WTC11 (cell line): ENCODE results near the gene LIPM. TPM values are rescaled to one million over a fixed set of nuclear protein-coding genes. Genes with fewer than 3 reads are reported as not detected.

ENCODE experiments used
- ATAC-seq: fragments of 200-7000 bp; cut with Tn5 transposase; 2 replicates; pipeline ENCODE4 v1.10.0; 2021; ENCODE audit warnings: mild to moderate bottlenecking, moderate library complexity
- CTCF ChIA-PET: fragments of 300-600 bp; sonication (Branson Sonifier 250); formaldehyde crosslinking; loops from one replicate; lab custom pipeline; 2021; ENCODE audit warnings: antibody characterized with exemption; lab: Charles Lee
- POLR2A ChIA-PET: fragments of 350-600 bp; sonication (Branson Sonifier 250); formaldehyde crosslinking; loops from one replicate; lab custom pipeline; 2021; ENCODE audit warnings: antibody characterized with exemption; lab: Charles Lee
- DNase-seq: peaks from one replicate; pipeline ENCODE4 v3.0.0; 2021; ENCODE audit warnings: low spot score
- H3K27ac Mint-ChIP-seq: 2 replicates; pipeline ENCODE4 v1.8.0; 2021; ENCODE audit warnings: mixed read lengths
- H3K27me3 Mint-ChIP-seq: 2 replicates; pipeline ENCODE4 v1.8.0; 2021; ENCODE audit warnings: low read depth, mild to moderate bottlenecking, moderate library complexity, mixed read lengths
- H3K36me3 Mint-ChIP-seq: 2 replicates; pipeline ENCODE4 v1.8.0; 2021; ENCODE audit warnings: mixed read lengths
- H3K4me1 Mint-ChIP-seq: 2 replicates; pipeline ENCODE4 v1.8.0; 2022; ENCODE audit warnings: mixed read lengths
- H3K4me3 Mint-ChIP-seq: 2 replicates; pipeline ENCODE4 v1.8.0; 2021; ENCODE audit warnings: mild to moderate bottlenecking, moderate library complexity, mixed read lengths
- H3K9me3 Mint-ChIP-seq: 2 replicates; pipeline ENCODE4 v1.8.0; 2021; ENCODE audit warnings: mixed read lengths
- GTF2I ChIP-seq: fragments of 250-450 bp; sonication (Bioruptor Pico); conservative IDR thresholded peaks from 2 replicates; pipeline ENCODE4 v1.4.0; 2021; ENCODE audit warnings: mild to moderate bottlenecking
- JUN ChIP-seq: sonication (generic); formaldehyde crosslinking; IDR thresholded peaks from 2 replicates; pipeline ENCODE4 v1.8.0; 2023; ENCODE audit warnings: mild to moderate bottlenecking, missing genetic modification reagents
- KAT7 ChIP-seq: sonication (generic); formaldehyde crosslinking; IDR thresholded peaks from 2 replicates; pipeline ENCODE4 v1.8.1; 2023; ENCODE audit warnings: missing genetic modification reagents, mild to moderate bottlenecking, borderline replicate concordance
- NR1H2 ChIP-seq: sonication (generic); formaldehyde crosslinking; IDR thresholded peaks from 2 replicates; pipeline ENCODE4 v1.9.0; 2021; ENCODE audit warnings: mild to moderate bottlenecking, moderate library complexity, missing genetic modification reagents
- OVOL2 ChIP-seq: fragments of 250-450 bp; sonication (Bioruptor Pico); IDR thresholded peaks from 2 replicates; pipeline ENCODE4 v1.9.0; 2021; ENCODE audit warnings: mild to moderate bottlenecking, borderline replicate concordance
- SMAD3 ChIP-seq: sonication (generic); formaldehyde crosslinking; IDR thresholded peaks from 2 replicates; pipeline ENCODE4 v1.8.0; 2022; ENCODE audit warnings: missing genetic modification reagents, mild to moderate bottlenecking, borderline replicate concordance
- SOX15 ChIP-seq: fragments of 250-450 bp; sonication (Bioruptor Pico); IDR thresholded peaks from 2 replicates; pipeline ENCODE4 v1.9.0; 2021; ENCODE audit warnings: mild to moderate bottlenecking
- ZNF219 ChIP-seq: sonication (generic); formaldehyde crosslinking; IDR thresholded peaks from 2 replicates; pipeline ENCODE4 v1.8.0; 2023; ENCODE audit warnings: missing genetic modification reagents, mild to moderate bottlenecking, borderline replicate concordance
- ZNF232 ChIP-seq: sonication (generic); formaldehyde crosslinking; IDR thresholded peaks from 2 replicates; pipeline ENCODE4 v1.8.0; 2022; ENCODE audit warnings: mild to moderate bottlenecking, missing genetic modification reagents
- ZNF416 ChIP-seq: fragments of 250-450 bp; sonication (Bioruptor Pico); IDR thresholded peaks from 2 replicates; pipeline ENCODE4 v1.9.0; 2021; ENCODE audit warnings: mild to moderate bottlenecking, inconsistent platforms
- total RNA-seq: library from RNA; stranded (reverse); gene quantifications from 3 replicates; pipeline ENCODE4 v1.2.3, GENCODE V29; 2021
- TF ChIP-seq, protein P1 (sequence below): sonication (generic); formaldehyde crosslinking; IDR thresholded peaks from 2 replicates; pipeline ENCODE4 v1.8.1; 2022; ENCODE audit warnings: missing genetic modification reagents, borderline replicate concordance
- TF ChIP-seq, protein P2 (sequence below): sonication (generic); formaldehyde crosslinking; IDR thresholded peaks from 2 replicates; pipeline ENCODE4 v1.8.0; 2022; ENCODE audit warnings: mild to moderate bottlenecking, missing genetic modification reagents
- TF ChIP-seq, protein P3 (sequence below): fragments of 250-450 bp; sonication (Bioruptor Pico); IDR thresholded peaks from 2 replicates; pipeline ENCODE4 v1.9.0; 2021; ENCODE audit warnings: mild to moderate bottlenecking, borderline replicate concordance
- TF ChIP-seq, protein P4 (sequence below): sonication (generic); formaldehyde crosslinking; IDR thresholded peaks from 2 replicates; pipeline ENCODE4 v1.8.0; 2022; ENCODE audit warnings: missing genetic modification reagents
- TF ChIP-seq, protein P5 (sequence below): sonication (generic); formaldehyde crosslinking; IDR thresholded peaks from 2 replicates; pipeline ENCODE4 v1.8.1; 2023; ENCODE audit warnings: mild to moderate bottlenecking, missing genetic modification reagents, borderline replicate concordance
- TF ChIP-seq, protein P6 (sequence below): fragments of 250-450 bp; sonication (Bioruptor Pico); IDR thresholded peaks from 2 replicates; pipeline ENCODE4 v1.9.0; 2021; ENCODE audit warnings: moderate library complexity, mild to moderate bottlenecking, inconsistent platforms, borderline replicate concordance
- TF ChIP-seq, protein P7 (sequence below): fragments of 250-450 bp; sonication (Bioruptor Pico); IDR thresholded peaks from 2 replicates; pipeline ENCODE4 v1.8.0; 2021; ENCODE audit warnings: mild to moderate bottlenecking

LIPM gene
- total RNA-seq, 1 experiment from 2014 or later, result not detected

DNA sequence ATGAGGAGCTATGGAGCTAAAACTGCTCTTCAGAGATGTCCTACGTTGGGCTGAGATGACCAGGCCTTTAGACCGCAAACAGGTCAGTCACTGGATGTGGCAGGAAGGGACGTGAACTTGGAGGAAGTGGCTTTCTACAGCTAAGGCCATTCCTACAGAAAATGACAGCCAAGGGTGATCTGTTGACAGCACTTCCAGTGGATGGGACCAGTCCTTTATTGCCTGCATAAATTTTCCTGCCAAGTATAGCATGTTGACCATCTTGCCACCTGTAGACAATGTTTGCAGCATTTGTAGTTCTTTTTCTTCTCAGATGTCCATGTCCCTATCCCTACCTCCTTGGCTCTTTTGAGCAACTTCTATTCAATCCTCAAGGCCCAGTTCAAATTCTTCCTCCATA is 3.4 kb downstream of the LIPM start (continued):
- TF ChIP-seq KAT7 (no peak), SMAD3 (CRISPR knock-in tag) (no peak), JUN (no peak), ZNF416 (CRISPR knock-in tag) (no peak), ZNF232 (CRISPR knock-in tag) (no peak), NR1H2 (CRISPR knock-in tag) (no peak), SOX15 (CRISPR knock-in tag) (no peak)
- TF ChIP-seq, protein P1, sequence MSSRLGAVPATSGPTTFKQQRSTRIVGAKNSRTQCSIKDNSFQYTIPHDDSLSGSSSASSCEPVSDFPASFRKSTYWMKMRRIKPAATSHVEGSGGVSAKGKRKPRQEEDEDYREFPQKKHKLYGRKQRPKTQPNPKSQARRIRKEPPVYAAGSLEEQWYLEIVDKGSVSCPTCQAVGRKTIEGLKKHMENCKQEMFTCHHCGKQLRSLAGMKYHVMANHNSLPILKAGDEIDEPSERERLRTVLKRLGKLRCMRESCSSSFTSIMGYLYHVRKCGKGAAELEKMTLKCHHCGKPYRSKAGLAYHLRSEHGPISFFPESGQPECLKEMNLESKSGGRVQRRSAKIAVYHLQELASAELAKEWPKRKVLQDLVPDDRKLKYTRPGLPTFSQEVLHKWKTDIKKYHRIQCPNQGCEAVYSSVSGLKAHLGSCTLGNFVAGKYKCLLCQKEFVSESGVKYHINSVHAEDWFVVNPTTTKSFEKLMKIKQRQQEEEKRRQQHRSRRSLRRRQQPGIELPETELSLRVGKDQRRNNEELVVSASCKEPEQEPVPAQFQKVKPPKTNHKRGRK (CRISPR knock-in tag), result no peak
- TF ChIP-seq, protein P2, sequence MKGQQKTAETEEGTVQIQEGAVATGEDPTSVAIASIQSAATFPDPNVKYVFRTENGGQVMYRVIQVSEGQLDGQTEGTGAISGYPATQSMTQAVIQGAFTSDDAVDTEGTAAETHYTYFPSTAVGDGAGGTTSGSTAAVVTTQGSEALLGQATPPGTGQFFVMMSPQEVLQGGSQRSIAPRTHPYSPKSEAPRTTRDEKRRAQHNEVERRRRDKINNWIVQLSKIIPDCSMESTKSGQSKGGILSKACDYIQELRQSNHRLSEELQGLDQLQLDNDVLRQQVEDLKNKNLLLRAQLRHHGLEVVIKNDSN, result no peak
- TF ChIP-seq, protein P3, sequence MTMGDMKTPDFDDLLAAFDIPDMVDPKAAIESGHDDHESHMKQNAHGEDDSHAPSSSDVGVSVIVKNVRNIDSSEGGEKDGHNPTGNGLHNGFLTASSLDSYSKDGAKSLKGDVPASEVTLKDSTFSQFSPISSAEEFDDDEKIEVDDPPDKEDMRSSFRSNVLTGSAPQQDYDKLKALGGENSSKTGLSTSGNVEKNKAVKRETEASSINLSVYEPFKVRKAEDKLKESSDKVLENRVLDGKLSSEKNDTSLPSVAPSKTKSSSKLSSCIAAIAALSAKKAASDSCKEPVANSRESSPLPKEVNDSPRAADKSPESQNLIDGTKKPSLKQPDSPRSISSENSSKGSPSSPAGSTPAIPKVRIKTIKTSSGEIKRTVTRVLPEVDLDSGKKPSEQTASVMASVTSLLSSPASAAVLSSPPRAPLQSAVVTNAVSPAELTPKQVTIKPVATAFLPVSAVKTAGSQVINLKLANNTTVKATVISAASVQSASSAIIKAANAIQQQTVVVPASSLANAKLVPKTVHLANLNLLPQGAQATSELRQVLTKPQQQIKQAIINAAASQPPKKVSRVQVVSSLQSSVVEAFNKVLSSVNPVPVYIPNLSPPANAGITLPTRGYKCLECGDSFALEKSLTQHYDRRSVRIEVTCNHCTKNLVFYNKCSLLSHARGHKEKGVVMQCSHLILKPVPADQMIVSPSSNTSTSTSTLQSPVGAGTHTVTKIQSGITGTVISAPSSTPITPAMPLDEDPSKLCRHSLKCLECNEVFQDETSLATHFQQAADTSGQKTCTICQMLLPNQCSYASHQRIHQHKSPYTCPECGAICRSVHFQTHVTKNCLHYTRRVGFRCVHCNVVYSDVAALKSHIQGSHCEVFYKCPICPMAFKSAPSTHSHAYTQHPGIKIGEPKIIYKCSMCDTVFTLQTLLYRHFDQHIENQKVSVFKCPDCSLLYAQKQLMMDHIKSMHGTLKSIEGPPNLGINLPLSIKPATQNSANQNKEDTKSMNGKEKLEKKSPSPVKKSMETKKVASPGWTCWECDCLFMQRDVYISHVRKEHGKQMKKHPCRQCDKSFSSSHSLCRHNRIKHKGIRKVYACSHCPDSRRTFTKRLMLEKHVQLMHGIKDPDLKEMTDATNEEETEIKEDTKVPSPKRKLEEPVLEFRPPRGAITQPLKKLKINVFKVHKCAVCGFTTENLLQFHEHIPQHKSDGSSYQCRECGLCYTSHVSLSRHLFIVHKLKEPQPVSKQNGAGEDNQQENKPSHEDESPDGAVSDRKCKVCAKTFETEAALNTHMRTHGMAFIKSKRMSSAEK (CRISPR knock-in tag), result no peak
- TF ChIP-seq, protein P4, sequence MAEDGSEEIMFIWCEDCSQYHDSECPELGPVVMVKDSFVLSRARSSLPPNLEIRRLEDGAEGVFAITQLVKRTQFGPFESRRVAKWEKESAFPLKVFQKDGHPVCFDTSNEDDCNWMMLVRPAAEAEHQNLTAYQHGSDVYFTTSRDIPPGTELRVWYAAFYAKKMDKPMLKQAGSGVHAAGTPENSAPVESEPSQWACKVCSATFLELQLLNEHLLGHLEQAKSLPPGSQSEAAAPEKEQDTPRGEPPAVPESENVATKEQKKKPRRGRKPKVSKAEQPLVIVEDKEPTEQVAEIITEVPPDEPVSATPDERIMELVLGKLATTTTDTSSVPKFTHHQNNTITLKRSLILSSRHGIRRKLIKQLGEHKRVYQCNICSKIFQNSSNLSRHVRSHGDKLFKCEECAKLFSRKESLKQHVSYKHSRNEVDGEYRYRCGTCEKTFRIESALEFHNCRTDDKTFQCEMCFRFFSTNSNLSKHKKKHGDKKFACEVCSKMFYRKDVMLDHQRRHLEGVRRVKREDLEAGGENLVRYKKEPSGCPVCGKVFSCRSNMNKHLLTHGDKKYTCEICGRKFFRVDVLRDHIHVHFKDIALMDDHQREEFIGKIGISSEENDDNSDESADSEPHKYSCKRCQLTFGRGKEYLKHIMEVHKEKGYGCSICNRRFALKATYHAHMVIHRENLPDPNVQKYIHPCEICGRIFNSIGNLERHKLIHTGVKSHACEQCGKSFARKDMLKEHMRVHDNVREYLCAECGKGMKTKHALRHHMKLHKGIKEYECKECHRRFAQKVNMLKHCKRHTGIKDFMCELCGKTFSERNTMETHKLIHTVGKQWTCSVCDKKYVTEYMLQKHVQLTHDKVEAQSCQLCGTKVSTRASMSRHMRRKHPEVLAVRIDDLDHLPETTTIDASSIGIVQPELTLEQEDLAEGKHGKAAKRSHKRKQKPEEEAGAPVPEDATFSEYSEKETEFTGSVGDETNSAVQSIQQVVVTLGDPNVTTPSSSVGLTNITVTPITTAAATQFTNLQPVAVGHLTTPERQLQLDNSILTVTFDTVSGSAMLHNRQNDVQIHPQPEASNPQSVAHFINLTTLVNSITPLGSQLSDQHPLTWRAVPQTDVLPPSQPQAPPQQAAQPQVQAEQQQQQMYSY (CRISPR knock-in tag), result no peak
- TF ChIP-seq, protein P5, sequence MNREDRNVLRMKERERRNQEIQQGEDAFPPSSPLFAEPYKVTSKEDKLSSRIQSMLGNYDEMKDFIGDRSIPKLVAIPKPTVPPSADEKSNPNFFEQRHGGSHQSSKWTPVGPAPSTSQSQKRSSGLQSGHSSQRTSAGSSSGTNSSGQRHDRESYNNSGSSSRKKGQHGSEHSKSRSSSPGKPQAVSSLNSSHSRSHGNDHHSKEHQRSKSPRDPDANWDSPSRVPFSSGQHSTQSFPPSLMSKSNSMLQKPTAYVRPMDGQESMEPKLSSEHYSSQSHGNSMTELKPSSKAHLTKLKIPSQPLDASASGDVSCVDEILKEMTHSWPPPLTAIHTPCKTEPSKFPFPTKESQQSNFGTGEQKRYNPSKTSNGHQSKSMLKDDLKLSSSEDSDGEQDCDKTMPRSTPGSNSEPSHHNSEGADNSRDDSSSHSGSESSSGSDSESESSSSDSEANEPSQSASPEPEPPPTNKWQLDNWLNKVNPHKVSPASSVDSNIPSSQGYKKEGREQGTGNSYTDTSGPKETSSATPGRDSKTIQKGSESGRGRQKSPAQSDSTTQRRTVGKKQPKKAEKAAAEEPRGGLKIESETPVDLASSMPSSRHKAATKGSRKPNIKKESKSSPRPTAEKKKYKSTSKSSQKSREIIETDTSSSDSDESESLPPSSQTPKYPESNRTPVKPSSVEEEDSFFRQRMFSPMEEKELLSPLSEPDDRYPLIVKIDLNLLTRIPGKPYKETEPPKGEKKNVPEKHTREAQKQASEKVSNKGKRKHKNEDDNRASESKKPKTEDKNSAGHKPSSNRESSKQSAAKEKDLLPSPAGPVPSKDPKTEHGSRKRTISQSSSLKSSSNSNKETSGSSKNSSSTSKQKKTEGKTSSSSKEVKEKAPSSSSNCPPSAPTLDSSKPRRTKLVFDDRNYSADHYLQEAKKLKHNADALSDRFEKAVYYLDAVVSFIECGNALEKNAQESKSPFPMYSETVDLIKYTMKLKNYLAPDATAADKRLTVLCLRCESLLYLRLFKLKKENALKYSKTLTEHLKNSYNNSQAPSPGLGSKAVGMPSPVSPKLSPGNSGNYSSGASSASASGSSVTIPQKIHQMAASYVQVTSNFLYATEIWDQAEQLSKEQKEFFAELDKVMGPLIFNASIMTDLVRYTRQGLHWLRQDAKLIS (CRISPR knock-in tag), result no peak

DNA sequence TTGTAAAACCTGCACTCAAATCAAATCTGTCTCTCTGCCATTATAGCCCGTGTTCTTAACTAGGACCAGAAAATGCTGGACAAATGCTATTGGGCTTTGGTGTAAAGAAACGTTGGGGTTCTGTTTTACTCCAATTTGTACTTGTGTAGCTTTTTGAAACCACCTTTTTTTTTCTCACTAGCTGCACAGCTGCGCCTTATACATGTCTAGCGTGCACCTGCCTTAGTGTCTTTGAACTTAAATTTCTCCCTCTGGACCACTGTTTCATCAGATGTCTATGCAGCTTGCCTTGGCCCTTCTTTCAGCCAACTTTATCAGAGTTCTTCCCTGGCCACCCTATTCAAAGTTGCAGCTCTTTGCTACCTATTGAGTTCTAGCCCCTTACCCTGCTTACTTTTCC is 7.1 kb downstream of the LIPM start:
- DNase-seq, result no peak
- H3K4me1 Mint-ChIP-seq, result peaks cover 3% of the 10 kb centered on the region
- H3K27ac Mint-ChIP-seq, result no peak overlapping the region
- POLR2A ChIA-PET, result no interaction called here
- H3K27me3 Mint-ChIP-seq, result peaks cover 14% of the 10 kb centered on the region
- H3K9me3 Mint-ChIP-seq, result no peaks in the 10 kb centered on the region
- CTCF ChIA-PET, result interaction anchor here (4.9 kb wide), 1 partner anchor 81 kb away, joined by 53 read pairs; no protein-coding TSS in a partner anchor
- TF ChIP-seq OVOL2 (CRISPR knock-in tag) (no peak), GTF2I (CRISPR knock-in tag) (no peak), SOX15 (CRISPR knock-in tag) (no peak), ZNF219 (CRISPR knock-in tag) (no peak)
- TF ChIP-seq, protein P6, sequence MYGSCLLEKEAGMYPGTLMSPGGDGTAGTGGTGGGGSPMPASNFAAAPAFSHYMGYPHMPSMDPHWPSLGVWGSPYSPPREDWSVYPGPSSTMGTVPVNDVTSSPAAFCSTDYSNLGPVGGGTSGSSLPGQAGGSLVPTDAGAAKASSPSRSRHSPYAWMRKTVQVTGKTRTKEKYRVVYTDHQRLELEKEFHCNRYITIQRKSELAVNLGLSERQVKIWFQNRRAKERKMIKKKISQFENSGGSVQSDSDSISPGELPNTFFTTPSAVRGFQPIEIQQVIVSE (CRISPR knock-in tag), result no peak
- TF ChIP-seq, protein P7, sequence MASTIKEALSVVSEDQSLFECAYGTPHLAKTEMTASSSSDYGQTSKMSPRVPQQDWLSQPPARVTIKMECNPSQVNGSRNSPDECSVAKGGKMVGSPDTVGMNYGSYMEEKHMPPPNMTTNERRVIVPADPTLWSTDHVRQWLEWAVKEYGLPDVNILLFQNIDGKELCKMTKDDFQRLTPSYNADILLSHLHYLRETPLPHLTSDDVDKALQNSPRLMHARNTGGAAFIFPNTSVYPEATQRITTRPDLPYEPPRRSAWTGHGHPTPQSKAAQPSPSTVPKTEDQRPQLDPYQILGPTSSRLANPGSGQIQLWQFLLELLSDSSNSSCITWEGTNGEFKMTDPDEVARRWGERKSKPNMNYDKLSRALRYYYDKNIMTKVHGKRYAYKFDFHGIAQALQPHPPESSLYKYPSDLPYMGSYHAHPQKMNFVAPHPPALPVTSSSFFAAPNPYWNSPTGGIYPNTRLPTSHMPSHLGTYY (CRISPR knock-in tag), result no peak
- TF ChIP-seq, protein P1 (CRISPR knock-in tag), result no peak
- TF ChIP-seq, all 79 proteins: peak for 0
- no peaks in the 10 kb centered on the region for H3K36me3 Mint-ChIP-seq
- no peak for ATAC-seq
- no peak overlapping the region for H3K4me3 Mint-ChIP-seq
